A549 (cell line): ENCODE results near the gene ABCF1. TPM values are rescaled to one million over a fixed set of nuclear protein-coding genes. Genes with fewer than 3 reads are reported as not detected.

Source experiments
- ATAC-seq, 2 experiments: fragments of 200-7000 bp in 1 of 2; fragments of >200 bp in 1 of 2; cut with Nextera tagmentation in 1 of 2; cut with Tn5 transposase in 1 of 2; 3 replicates each; pipeline versions ENCODE4 v1.8.0 to v1.9.1; 2018 to 2020; ENCODE audit warnings: mild to moderate bottlenecking in 1 of 2, moderate library complexity in 1 of 2
- CTCF ChIA-PET: fragments of 300-600 bp; sonication (Branson Sonifier 250); formaldehyde crosslinking; extraction: SDS; loops from one replicate; lab custom pipeline; 2021; ENCODE audit warnings: antibody characterized with exemption, inconsistent platforms; lab: Yijun Ruan, JAX
- POLR2A ChIA-PET: fragments of 350-600 bp; formaldehyde crosslinking; extraction: SDS; loops from one replicate; lab custom pipeline; 2021; ENCODE audit warnings: antibody characterized with exemption, inconsistent platforms; lab: Yijun Ruan, JAX
- DNase-seq, 2 experiments: peaks; one replicate each; pipeline versions ENCODE4 v3.0.0 to v3.0.0-alpha.2; 2011 to 2016; ENCODE audit warnings: low read depth in 1 of 2, low spot score in 1 of 2
- FAIRE-seq: peaks from 2 replicates; lab custom pipeline; 2011; peaks lifted over from hg19 to GRCh38; lab: Jason Lieb, UNC
- H3K27ac ChIP-seq, 2 experiments: fragments of >200 bp; sonication (Bioruptor Twin); formaldehyde crosslinking; 3 replicates each; pipeline ENCODE4 v1.5.1; 2016 to 2017
- H3K4me1 ChIP-seq: fragments of >200 bp; sonication (Bioruptor Twin); formaldehyde crosslinking; 3 replicates; pipeline ENCODE4 v1.6.1; 2016
- H3K4me2 ChIP-seq: fragments of >200 bp; sonication (Bioruptor Twin); formaldehyde crosslinking; 3 replicates; pipeline ENCODE4 v1.6.1; 2016
- H3K4me3 ChIP-seq: fragments of >200 bp; sonication (Bioruptor Twin); formaldehyde crosslinking; 3 replicates; pipeline ENCODE4 v1.5.1; 2016
- H3K9me3 ChIP-seq: fragments of >200 bp; sonication (Bioruptor Twin); formaldehyde crosslinking; 3 replicates; pipeline ENCODE4 v1.6.1; 2016
- ATOH8 ChIP-seq: fragments of 250-450 bp; sonication (Bioruptor Pico); IDR thresholded peaks from 2 replicates; pipeline ENCODE4 v1.5.0; 2020; ENCODE audit warnings: low read depth, mild to moderate bottlenecking, moderate library complexity
- BCL3 ChIP-seq: fragments of >200 bp; sonication (Bioruptor Twin); formaldehyde crosslinking; IDR thresholded peaks from 3 replicates; pipeline ENCODE4 v1.6.1; 2016
- CBX8 ChIP-seq: fragments of 200-600 bp; sonication (generic); IDR thresholded peaks from 2 replicates; pipeline ENCODE4 v1.6.1; 2016
- CEBPB ChIP-seq, 2 experiments: fragments of >200 bp in 1 of 2; sonication (Bioruptor Twin) in 1 of 2; formaldehyde crosslinking in 1 of 2; IDR thresholded peaks; 2 replicates each; pipeline ENCODE4 v1.6.1; 2012 to 2016
- CHD4 ChIP-seq: fragments of 200-600 bp; sonication (generic); IDR thresholded peaks from 2 replicates; pipeline ENCODE4 v1.6.1; 2016; ENCODE audit warnings: antibody characterized with exemption, mild to moderate bottlenecking, borderline replicate concordance
- CTCF ChIP-seq: fragments of >200 bp; sonication (Bioruptor Twin); formaldehyde crosslinking; IDR thresholded peaks from 3 replicates; pipeline ENCODE4 v1.5.1; 2016
- E2F6 ChIP-seq: IDR thresholded peaks from 2 replicates; pipeline ENCODE4 v1.6.1; 2012; ENCODE audit warnings: low read depth, borderline replicate concordance
- EHF ChIP-seq: fragments of 250-450 bp; sonication (Bioruptor Pico); IDR thresholded peaks from 2 replicates; pipeline ENCODE4 v1.5.0; 2020; ENCODE audit warnings: mild to moderate bottlenecking
- EHMT2 ChIP-seq: fragments of 200-600 bp; sonication (generic); IDR thresholded peaks from 2 replicates; pipeline ENCODE4 v1.6.1; 2016; ENCODE audit warnings: antibody characterized with exemption, low read depth, mild to moderate bottlenecking, moderate library complexity
- EP300 ChIP-seq, 2 experiments: fragments of >200 bp; sonication (Bioruptor Twin); formaldehyde crosslinking; IDR thresholded peaks; 2 replicates in 1 of 2; 3 replicates in 1 of 2; pipeline ENCODE4 v1.6.1; 2016 to 2017
- FOSB ChIP-seq: fragments of 250-450 bp; sonication (Bioruptor Pico); IDR thresholded peaks from 2 replicates; pipeline ENCODE4 v1.5.0; 2020; ENCODE audit warnings: mild to moderate bottlenecking, moderate library complexity
- FOXS1 ChIP-seq: fragments of 250-450 bp; sonication (Bioruptor Pico); IDR thresholded peaks from 2 replicates; pipeline ENCODE4 v1.5.0; 2020; ENCODE audit warnings: mild to moderate bottlenecking, moderate library complexity
- GATA3 ChIP-seq: IDR thresholded peaks from 2 replicates; pipeline ENCODE4 v1.6.1; 2012; ENCODE audit warnings: borderline replicate concordance
- HDAC2 ChIP-seq: fragments of 200-600 bp; sonication (generic); IDR thresholded peaks from 2 replicates; pipeline ENCODE4 v1.6.1; 2016
- HES2 ChIP-seq: fragments of >200 bp; sonication (Bioruptor Twin); formaldehyde crosslinking; IDR thresholded peaks from 2 replicates; pipeline ENCODE4 v1.6.1; 2016
- HEYL ChIP-seq: fragments of 250-450 bp; sonication (Bioruptor Pico); IDR thresholded peaks from 2 replicates; pipeline ENCODE4 v1.8.0; 2021; ENCODE audit warnings: mild to moderate bottlenecking, moderate library complexity
- HMGXB4 ChIP-seq: fragments of 250-450 bp; sonication (Bioruptor Pico); IDR thresholded peaks from 2 replicates; pipeline ENCODE4 v1.5.0; 2021; ENCODE audit warnings: mild to moderate bottlenecking, moderate library complexity, borderline replicate concordance
- HOXA7 ChIP-seq: fragments of 250-450 bp; sonication (Bioruptor Pico); IDR thresholded peaks from 2 replicates; pipeline ENCODE4 v1.5.0; 2020; ENCODE audit warnings: mild to moderate bottlenecking, moderate library complexity
- JUNB ChIP-seq: fragments of >200 bp; sonication (Bioruptor Twin); formaldehyde crosslinking; IDR thresholded peaks from 2 replicates; pipeline ENCODE4 v1.6.1; 2016
- KDM5A ChIP-seq: fragments of 200-600 bp; sonication (generic); IDR thresholded peaks from 2 replicates; pipeline ENCODE4 v1.6.1; 2016; ENCODE audit warnings: antibody characterized with exemption, mild to moderate bottlenecking
- MAFK ChIP-seq: fragments of 450-650 bp; IDR thresholded peaks from 2 replicates; pipeline ENCODE4 v1.6.1; 2014; ENCODE audit not compliant: partially characterized antibody
- MAX ChIP-seq: IDR thresholded peaks from 2 replicates; pipeline ENCODE4 v1.6.1; 2012
- NFE2L2 ChIP-seq: fragments of 150-350 bp; conservative IDR thresholded peaks from 2 replicates; pipeline ENCODE4 v1.6.1; 2014; ENCODE audit warnings: low read length
- NPAS2 ChIP-seq: fragments of 250-450 bp; sonication (Bioruptor Pico); IDR thresholded peaks from 2 replicates; pipeline ENCODE4 v1.8.0; 2022; ENCODE audit warnings: mild to moderate bottlenecking, moderate library complexity, borderline replicate concordance
- NR3C1 ChIP-seq: fragments of >200 bp; sonication (Bioruptor Twin); formaldehyde crosslinking; IDR thresholded peaks from 3 replicates; pipeline ENCODE4 v1.6.1; 2017
- PBX3 ChIP-seq: IDR thresholded peaks from 2 replicates; pipeline ENCODE4 v1.6.1; 2012
- PHF8 ChIP-seq: fragments of 200-600 bp; sonication (generic); IDR thresholded peaks from 2 replicates; pipeline ENCODE4 v1.6.1; 2016; ENCODE audit warnings: low read depth, mild to moderate bottlenecking, antibody characterized with exemption, moderate library complexity, borderline replicate concordance
- POLR2AphosphoS2 ChIP-seq: conservative IDR thresholded peaks from 2 replicates; pipeline ENCODE4 v1.6.1; 2012; ENCODE audit warnings: low read length, improper control_type of control experiment, inconsistent platforms
- RARB ChIP-seq: fragments of 250-450 bp; sonication (Bioruptor Pico); IDR thresholded peaks from 2 replicates; pipeline ENCODE4 v1.8.0; 2021; ENCODE audit warnings: mild to moderate bottlenecking, moderate library complexity
- RCOR1 ChIP-seq: fragments of 150-350 bp; IDR thresholded peaks from 2 replicates; pipeline ENCODE4 v1.6.1; 2014; ENCODE audit warnings: antibody characterized with exemption, low read length, low read depth
- SMC3 ChIP-seq: fragments of >200 bp; sonication (Bioruptor Twin); formaldehyde crosslinking; IDR thresholded peaks from 3 replicates; pipeline ENCODE4 v1.6.1; 2018; ENCODE audit warnings: inconsistent platforms
- TP53 ChIP-seq: fragments of 250-450 bp; sonication (Bioruptor Pico); IDR thresholded peaks from 2 replicates; pipeline ENCODE4 v1.5.0; 2021; ENCODE audit warnings: mild to moderate bottlenecking, moderate library complexity
- ZC3H11A ChIP-seq: fragments of 450-650 bp; IDR thresholded peaks from 2 replicates; pipeline ENCODE4 v1.6.1; 2014; ENCODE audit warnings: antibody characterized with exemption, mild to moderate bottlenecking
- ZNF302 ChIP-seq: fragments of 250-450 bp; sonication (Bioruptor Pico); IDR thresholded peaks from 2 replicates; pipeline ENCODE4 v1.9.0; 2021; ENCODE audit warnings: inconsistent platforms, mild to moderate bottlenecking, moderate library complexity
- WGBS: methylation state at CpG from one replicate; pipeline ENCODE4 v1.1.6; 2017; ENCODE audit errors: missing lambda C conversion rate; 5-methylcytosine and 5-hydroxymethylcytosine counted together
- polyA plus RNA-seq, 4 experiments: library from polyadenylated mRNA; depleted of rRNA in 3 of 4; stranded (reverse); fragments of >200 nt; fragmentation: RNase III in 1 of 4; extraction: RNeasy Plus Mini Kit Qiagen cat#74134 plus additional on column Dnase treatment in 1 of 4; gene quantifications; 2 replicates in 3 of 4; 3 replicates in 1 of 4; pipeline ENCODE4 v1.2.3, GENCODE V29; 2011 to 2017

Gene ABCF1
- polyA plus RNA-seq, 2 of the 4 experiments (the other 2 are of a cell fraction), result 31.0 to 72.0 TPM

GRCh38 chr6:30616811-30617564, 45.7 kb downstream of the ABCF1 start, which contains the start of gene PPP1R10:
Gene PPP1R10, minus strand, starts transcription at chr6:30617243. Its CDS starts 7,299 bp downstream, at chr6:30609944.
- WGBS, result 1% methylated on average over 40 of the region's 40 CpGs
- Histone ChIP-seq H3K4me1 (peaks cover 33% of the 10 kb centered on the region), H3K27ac (peak within 1 kb of the TSS; percentile 94 to 97), H3K4me2 (peak within 1 kb of the TSS; percentile 100), H3K9me3 (no peaks in the 10 kb centered on the region), H3K4me3 (peak within 1 kb of the TSS; percentile 88)
- DNase-seq, result peak; percentile 86 to 99
- peak; percentile 84 to 85 for ATAC-seq
- POLR2A ChIA-PET, result interaction anchor here (0.6 to 1.3 kb wide), 5 partner anchors 10 to 1198 kb away, joined by 3 to 7 read pairs (median 3); partner anchors contain the start of genes ATAT1, C6orf136, DHX16 and MDC1
- CTCF ChIA-PET, result interaction anchor here (1.1 kb wide), 1 partner anchor 9 kb away, joined by 5 read pairs; the partner anchor contains the start of gene ATAT1
- no peak for FAIRE-seq
- peak; percentile 19; the same call in 1 of the 2 replicates for TF ChIP-seq GATA3
- TF ChIP-seq KDM5A, result no peak
- TF ChIP-seq JUNB, result no peak
- TF ChIP-seq EHF, result no peak
- TF ChIP-seq HDAC2, result no peak
- no peak for TF ChIP-seq CBX8
- peak; percentile 95 for TF ChIP-seq HOXA7 (CRISPR knock-in tag)
- TF ChIP-seq HEYL, result no peak
- no peak for TF ChIP-seq ATOH8
- TF ChIP-seq ZC3H11A, result no peak
- no peak for TF ChIP-seq CHD4
- no peak for TF ChIP-seq CTCF
- TF ChIP-seq E2F6, result no peak
- TF ChIP-seq NPAS2 (CRISPR knock-in tag), result no peak
- TF ChIP-seq NR3C1, result no peak
- no peak for TF ChIP-seq POLR2AphosphoS2
- peak; percentile 86; the same call in 1 of the 2 replicates for TF ChIP-seq TP53 (CRISPR knock-in tag)
- peak; percentile 99 for TF ChIP-seq BCL3
- TF ChIP-seq MAFK, result no peak
- TF ChIP-seq CEBPB (IDR thresholded peaks at IDR 0.05), result no peak
- TF ChIP-seq HES2, result no peak
- TF ChIP-seq PHF8, result peak; percentile 92
- no peak for TF ChIP-seq HMGXB4 (CRISPR knock-in tag)
- TF ChIP-seq SMC3, result no peak
- TF ChIP-seq RCOR1, result no peak
- TF ChIP-seq PBX3, result peak; percentile 58; the same call in 1 of the 2 replicates
- no peak for TF ChIP-seq EP300 (IDR thresholded peaks at IDR 0.05)
- TF ChIP-seq NFE2L2, result no peak
- TF ChIP-seq EHMT2, result no peak
- TF ChIP-seq FOSB (CRISPR knock-in tag), result peak; percentile 96
- peak; percentile 84; the same call in 1 of the 2 replicates for TF ChIP-seq RARB (CRISPR knock-in tag)
- TF ChIP-seq ZNF302 (CRISPR knock-in tag), result no peak
- peak; percentile 40; the same call in 1 of the 2 replicates for TF ChIP-seq MAX
- no peak; the same call in 1 of the 2 replicates for TF ChIP-seq FOXS1 (CRISPR knock-in tag)
